ENCODE data around the gene RPLP1.

- TF ChIP-seq CTCF (IDR thresholded peaks at IDR 0.05; ENCODE audit: low read depth, low read length) (no peak), POLR2A (IDR thresholded peaks at IDR 0.05; ENCODE audit: extremely low read depth, insufficient read length) (no peak), MAX (IDR thresholded peaks at IDR 0.05; ENCODE audit: low read depth, low read length) (no peak), MYC (IDR thresholded peaks at IDR 0.05; ENCODE audit: low read depth, low read length) (no peak)
These were observed 44.5 kb downstream of the RPLP1 start for GRCh38 chr15:69497076-69497475.

All from NB4 (cell line).